GM18858 (cell line): ENCODE results near the gene INPP5A.

Experiments used
- ATAC-seq: cut with Tn5 transposase; IDR thresholded peaks from one replicate; pipeline ENCODE4 v1.9.1; 2021; ENCODE audit not compliant: unreplicated experiment

INPP5A gene

GRCh38 chr10:132712291-132712690 is 174.7 kb downstream of the INPP5A start:
- no peak for ATAC-seq

GRCh38 chr10:132712743-132713142 is 175.2 kb downstream of the INPP5A start:
- no peak for ATAC-seq

DNA sequence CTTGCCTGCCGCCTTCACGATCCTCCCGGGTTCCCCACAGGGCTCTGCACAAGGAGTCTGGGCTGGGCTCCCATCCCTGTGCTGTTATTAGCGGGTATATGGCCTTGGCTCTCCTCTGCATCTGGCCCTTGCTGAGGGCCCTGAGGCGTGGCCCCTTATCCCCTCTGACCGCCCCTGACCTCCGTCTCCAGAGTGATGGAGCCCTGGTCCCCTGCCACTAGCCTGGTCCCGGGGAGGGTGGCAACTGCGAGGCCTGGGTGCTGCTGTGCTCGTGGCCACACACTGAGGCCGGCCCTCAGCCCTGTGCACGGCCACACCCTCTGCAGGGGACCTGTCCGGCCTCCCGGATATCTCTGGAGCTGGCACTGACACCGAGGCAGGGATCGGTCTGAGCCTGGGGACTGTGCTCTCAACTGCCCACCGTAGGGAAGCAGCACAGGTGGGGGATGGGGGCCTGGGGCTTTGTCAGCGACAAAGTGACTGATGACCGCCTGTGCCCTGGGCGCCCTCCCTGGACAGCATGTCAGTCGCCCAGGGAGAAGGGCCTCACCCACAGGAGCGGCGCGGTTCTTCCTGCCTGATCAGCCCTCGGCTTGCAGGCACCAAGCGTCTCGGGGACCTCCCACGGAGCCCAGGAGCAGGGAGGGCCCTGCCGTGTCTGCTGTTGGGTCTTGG is 176.0 kb downstream of the INPP5A start:
- ATAC-seq: no peak

DNA sequence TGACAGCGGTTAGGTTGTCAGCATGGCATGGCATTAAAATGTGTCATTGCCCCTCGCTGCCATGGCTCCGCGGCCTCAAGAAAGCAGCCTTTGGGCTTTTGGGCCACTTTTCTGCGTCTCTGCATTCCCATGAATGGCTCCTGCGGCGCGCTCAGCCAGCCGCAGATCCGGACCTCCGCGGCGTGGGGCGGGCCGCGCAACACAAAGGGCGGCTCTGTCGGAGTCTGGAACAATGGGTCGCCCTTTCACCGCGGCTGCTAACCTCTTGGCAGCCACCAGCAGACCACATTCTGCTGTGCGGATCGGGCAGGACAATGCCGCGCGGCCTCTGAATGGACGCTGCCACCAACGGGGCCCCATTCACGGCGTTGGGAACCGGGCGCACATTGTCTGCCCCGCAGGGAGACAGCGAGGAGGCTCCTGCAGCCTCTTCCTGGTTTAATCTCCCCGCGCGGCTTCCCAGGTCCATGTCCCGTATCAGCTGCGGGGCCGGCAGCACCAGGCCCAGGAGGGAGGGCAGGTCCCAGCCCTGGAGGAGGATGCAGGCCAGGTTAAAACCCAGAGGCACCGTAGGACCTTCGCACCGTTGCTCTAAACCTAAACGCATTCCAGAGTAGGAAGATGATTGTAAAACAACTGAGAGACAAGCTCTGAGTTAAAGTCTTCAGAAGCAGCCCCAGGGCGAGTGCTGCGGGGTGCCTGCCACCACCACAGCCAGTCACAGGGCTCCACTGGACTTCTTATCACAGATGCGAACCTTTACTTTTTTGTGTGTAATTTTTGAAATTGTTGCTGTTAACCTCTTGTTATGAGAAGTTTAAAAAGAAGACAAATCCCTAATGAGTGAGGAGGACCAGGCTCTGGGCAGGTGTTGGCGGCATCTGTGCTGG is 176.8 kb downstream of the INPP5A start:
- no peak for ATAC-seq

- ATAC-seq: no peak
These were observed 177.6 kb downstream of the INPP5A start for GRCh38 chr10:132714986-132715775.

DNA sequence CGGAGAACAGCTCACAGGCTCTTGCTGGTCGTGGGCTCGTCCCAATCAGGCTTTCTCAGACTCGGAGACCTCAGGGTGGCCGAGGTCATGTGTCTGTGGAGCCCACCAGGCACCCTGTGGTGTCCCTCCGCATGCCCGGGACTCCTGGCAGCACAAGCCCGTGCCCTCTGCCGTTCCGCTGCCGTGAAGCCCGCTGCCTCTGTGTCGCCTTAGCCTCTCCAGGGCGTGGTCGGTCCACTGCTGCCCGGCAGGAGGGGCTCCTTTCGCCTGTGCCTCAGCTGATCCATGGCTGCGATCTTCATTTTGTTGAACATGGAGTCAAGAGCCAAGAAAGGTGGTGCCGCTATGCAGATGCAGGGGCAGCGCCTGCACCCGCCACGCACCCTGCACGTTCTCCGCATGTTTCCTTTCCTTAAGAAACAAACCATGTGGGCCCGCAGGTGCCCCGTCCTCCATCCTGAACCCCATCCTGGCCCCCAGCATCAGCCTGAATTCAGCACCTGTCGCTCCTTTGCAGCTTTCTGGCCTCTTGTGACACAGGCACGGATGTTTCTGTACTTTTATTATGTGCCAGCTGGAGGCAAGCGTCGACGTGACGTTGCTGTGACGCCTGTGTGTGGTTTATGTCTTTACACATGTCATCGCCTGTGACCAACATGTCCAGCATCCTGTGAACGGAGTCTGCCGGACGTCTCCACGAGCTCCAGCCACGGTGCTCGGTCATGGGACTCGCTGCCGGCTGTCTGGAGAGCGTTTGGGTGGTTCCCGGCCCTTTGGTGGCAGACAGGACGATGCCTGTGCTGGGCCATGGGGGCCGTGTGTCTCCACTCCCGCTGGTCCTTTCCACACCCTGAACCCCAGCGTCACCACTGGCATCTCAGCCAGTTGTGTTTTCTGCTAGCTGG is 178.4 kb downstream of the INPP5A start:
- no peak for ATAC-seq

- ATAC-seq: no peak
These were observed 179.3 kb downstream of the INPP5A start for GRCh38 chr10:132716691-132717490.

DNA sequence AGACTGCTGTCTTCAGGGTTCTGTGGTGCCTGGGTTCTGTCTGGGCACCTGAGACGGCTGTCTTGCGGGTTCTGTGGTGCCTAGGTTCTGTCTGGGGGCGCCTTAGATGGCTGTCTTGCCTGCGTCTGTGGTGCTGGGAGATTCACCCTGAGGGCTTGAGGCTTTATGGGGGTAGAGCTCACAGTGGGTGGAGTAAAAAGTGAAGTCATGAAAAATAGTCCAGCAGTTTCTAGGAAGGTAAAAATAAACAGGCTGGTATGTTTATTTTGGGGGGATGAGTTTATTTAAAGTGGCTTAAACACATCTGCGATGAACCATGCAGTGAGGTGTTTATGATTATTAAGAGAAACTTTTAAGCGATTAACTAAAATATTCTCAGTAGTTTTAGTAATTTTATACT is 184.1 kb downstream of the INPP5A start:
- ATAC-seq: no peak

DNA sequence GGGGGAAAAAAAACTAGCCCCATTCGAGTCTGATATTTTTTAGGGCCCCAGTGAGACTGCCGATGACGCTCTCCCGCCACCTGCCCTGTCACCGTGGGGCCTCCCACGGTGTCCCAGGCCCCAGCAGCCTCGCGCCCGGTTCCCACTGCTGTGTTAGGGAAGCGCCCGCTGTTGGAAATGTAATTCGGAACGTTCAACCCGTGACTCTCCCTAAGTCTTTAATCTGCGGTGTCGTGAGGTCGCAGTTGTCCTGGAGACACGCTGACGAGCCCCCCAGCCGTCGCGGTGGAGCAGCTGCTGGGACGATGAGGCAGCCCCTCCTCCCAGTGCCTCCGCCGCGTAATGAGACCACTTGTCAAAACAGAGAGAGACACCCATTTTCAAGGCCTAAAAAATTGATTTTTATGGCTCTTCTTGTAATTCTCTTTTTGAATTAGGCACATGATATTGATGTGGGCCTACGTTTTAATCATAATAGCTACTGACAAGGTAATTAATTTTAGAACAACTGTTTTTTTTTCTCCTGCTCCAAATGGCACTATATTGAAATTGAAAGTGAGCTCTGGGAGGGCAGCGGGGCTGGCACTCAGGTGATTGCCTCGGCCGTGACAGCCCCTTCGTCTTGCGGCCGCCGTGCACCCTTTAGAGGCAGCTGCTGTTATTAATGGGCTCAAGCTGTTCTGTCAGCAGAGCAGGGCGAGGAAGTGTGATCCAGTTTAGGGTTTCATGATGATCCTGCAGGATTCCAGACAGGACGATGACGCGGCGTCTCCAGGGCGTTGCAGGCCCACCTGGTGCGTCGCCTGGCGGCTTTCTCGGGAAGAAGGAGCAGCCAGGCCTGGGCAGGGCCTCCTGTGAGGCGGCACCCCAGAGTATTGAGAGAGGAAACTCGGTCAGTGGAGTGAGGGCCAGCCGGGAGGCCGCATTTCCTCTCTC is 185.1 kb downstream of the INPP5A start:
- no peak for ATAC-seq

DNA sequence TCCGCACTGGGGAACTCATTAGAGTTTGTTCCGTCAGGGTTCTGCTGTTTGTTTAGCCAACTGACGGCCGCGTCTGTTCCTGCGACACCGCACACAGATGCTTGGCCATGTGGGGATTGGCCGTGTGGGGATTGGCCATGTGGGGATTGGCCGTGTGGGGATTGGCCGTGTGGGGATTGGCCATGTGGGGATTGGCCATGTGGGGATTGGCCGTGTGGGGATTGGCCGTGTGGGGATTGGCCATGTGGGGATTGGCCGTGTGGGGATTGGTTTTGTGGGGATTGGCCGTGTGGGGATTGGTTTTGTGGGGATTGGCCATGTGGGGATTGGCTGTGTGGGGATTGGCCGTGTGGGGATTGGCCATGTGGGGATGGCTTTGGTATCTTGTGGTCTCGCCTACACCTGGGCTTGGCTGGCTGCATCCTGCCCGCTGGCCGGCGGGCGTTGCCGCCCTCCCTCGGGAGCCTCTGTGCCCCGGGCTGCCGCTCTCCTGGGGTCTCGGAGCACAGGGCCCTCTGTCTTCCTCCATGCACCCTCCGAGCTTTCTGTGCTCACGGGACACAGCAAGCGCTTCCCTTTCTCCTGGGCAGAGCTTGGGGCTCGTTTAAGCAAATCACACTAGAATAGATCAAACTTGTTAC is 185.9 kb downstream of the INPP5A start:
- ATAC-seq: no peak

- no peak for ATAC-seq
These were observed 186.9 kb downstream of the INPP5A start for GRCh38 chr10:132724446-132724845.

DNA sequence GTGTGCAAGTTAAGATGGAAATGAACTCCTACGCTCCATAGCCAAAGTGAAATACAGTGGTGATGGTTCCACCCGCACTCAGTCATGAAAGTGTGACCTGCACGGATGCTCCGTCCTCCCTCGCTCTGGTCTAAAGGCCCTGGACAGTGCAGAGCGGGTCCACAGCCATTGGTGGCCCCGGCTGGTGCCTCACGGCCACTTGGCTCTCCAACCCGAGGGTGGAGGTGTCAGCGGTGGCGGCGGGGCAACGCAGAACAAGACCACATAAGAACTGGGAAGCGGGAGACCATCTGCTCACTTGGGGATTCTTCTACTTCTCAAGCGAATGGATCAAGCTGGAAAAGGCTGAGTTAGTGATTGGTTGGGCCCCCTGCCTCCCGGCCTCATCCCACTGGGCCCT is 187.6 kb downstream of the INPP5A start:
- ATAC-seq: no peak

GRCh38 chr10:132726194-132726593 is 188.6 kb downstream of the INPP5A start:
- no peak for ATAC-seq

DNA sequence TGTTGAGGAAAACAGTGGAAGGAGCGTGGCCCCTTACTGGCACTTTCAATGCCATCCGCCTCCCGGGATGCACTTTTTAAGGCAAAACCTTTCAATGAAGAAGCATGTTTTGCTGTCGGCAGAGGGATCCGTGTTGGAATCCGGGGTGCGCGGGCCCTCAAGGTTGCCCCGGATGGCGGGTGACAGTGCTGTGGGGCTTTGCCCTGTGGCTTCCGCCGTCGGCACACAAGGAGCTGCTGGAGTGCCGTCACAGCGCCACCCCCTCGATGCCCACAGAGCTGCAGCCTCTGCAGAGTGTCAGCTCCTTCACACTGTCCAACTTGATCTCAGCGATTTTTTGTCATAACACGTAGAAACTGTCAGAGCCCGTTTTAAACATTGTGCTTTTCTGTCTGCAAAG is 189.4 kb downstream of the INPP5A start:
- ATAC-seq: no peak

DNA sequence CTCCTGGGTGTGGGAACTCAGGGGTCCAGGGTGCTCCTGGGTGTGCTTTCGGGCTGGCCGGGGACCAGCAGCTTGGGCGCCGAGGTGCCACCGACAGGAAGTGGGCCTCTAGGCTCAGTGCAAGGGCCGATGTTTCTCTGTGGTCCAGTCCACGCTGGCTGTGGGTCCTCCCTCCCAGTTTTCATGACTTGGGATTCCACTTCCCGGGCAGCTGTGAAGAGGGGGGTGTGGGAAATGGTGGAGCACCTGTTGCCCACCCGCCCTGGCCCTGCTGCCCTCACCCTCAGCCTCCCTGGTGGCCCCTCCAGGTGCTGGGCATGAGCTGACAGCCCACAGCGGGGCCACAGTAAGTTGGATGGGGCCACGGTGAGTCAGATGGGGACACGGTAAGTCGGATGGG is 189.8 kb downstream of the INPP5A start:
- ATAC-seq: no peak

DNA sequence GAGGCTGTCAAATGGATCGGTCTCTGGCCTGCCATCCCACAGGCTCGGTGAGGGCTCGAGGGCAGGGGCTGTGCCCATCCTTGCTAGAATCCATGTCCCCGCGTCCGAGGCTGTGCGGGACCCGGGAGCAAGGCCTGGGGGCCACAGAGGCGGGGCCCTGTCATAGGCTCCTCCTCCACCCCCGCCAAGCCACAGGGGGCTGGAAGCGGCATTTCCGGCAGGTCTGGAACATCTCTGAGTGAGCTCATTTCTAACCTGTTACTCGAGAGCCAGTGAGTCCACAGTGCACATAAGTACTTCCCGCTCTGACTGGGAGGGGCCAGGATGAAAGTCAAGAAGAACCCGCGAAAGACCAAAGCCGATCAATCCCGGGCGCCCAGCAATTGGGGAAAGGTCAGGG is 190.7 kb downstream of the INPP5A start:
- no peak for ATAC-seq

- ATAC-seq: no peak
These were observed 191.2 kb downstream of the INPP5A start for GRCh38 chr10:132728741-132729140.
